ENCODE results near the gene INAFM2.

- TF ChIP-seq SMARCA5 (IDR thresholded peaks at IDR 0.05) (no peak), YY1 (IDR thresholded peaks at IDR 0.05; ENCODE audit: low read depth, low read length) (no peak), FOS (IDR thresholded peaks at IDR 0.05; ENCODE audit: borderline replicate concordance, extremely low read depth, insufficient read length) (no peak), CBFB (IDR thresholded peaks at IDR 0.05; ENCODE audit: low read depth) (no peak), POLR2AphosphoS5 (IDR thresholded peaks at IDR 0.05; ENCODE audit: low read length) (no peak)
- TF ChIP-seq, protein P1, sequence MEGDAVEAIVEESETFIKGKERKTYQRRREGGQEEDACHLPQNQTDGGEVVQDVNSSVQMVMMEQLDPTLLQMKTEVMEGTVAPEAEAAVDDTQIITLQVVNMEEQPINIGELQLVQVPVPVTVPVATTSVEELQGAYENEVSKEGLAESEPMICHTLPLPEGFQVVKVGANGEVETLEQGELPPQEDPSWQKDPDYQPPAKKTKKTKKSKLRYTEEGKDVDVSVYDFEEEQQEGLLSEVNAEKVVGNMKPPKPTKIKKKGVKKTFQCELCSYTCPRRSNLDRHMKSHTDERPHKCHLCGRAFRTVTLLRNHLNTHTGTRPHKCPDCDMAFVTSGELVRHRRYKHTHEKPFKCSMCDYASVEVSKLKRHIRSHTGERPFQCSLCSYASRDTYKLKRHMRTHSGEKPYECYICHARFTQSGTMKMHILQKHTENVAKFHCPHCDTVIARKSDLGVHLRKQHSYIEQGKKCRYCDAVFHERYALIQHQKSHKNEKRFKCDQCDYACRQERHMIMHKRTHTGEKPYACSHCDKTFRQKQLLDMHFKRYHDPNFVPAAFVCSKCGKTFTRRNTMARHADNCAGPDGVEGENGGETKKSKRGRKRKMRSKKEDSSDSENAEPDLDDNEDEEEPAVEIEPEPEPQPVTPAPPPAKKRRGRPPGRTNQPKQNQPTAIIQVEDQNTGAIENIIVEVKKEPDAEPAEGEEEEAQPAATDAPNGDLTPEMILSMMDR (IDR thresholded peaks at IDR 0.05 in 2 of 3, conservative IDR thresholded peaks at IDR 0.05 in 1 of 3; ENCODE audit: control insufficient read depth in 2 of 3, extremely low read depth in 1 of 3, insufficient read depth in 1 of 3, low read depth in 3 of 3, low read length in 3 of 3), result no peak
- TF ChIP-seq, protein P2, sequence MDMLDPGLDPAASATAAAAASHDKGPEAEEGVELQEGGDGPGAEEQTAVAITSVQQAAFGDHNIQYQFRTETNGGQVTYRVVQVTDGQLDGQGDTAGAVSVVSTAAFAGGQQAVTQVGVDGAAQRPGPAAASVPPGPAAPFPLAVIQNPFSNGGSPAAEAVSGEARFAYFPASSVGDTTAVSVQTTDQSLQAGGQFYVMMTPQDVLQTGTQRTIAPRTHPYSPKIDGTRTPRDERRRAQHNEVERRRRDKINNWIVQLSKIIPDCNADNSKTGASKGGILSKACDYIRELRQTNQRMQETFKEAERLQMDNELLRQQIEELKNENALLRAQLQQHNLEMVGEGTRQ (IDR thresholded peaks at IDR 0.05; ENCODE audit: borderline replicate concordance, low read depth, low read length), result no peak
These were observed 11.0 kb downstream of the INAFM2 start for GRCh38 chr15:40334541-40334940.
